Omental fat pad (tissue), 4 donors: ENCODE results near the gene GRIK5. TPM values are rescaled to one million over a fixed set of nuclear protein-coding genes. Genes with fewer than 3 reads are reported as not detected.

Source experiments
- ATAC-seq: fragments of 150-250 bp; one replicate; pipeline ENCODE4 v1.9.1; 2016; ENCODE audit warnings: mild to moderate bottlenecking, moderate library complexity; ENCODE audit not compliant: low FRiP score
- DNase-seq: peaks from one replicate; pipeline ENCODE4 v3.0.0-alpha.2; 2019; ENCODE audit warnings: low spot score
- total RNA-seq, 4 donors: library from RNA; depleted of rRNA; stranded (reverse); fragments of >200 nt; gene quantifications; one replicate each; pipeline ENCODE4 v1.1.0, GENCODE V29; 2016
- TF ChIP-seq, protein P1 (sequence below), 3 donors: fragments of 450-650 bp; IDR thresholded peaks; one replicate each; pipeline ENCODE4 v1.5.1; 2016 to 2017; ENCODE audit warnings: antibody characterized with exemption in 3 of 3, mild to moderate bottlenecking in 3 of 3, moderate library complexity in 2 of 3

The GRIK5 gene
- total RNA-seq, 4 donors from 2014 or later: 0.32 to 2.1 (median 1.6) TPM

- ATAC-seq (peak; percentile 24), DNase-seq (no peak)
- TF ChIP-seq, protein P1, sequence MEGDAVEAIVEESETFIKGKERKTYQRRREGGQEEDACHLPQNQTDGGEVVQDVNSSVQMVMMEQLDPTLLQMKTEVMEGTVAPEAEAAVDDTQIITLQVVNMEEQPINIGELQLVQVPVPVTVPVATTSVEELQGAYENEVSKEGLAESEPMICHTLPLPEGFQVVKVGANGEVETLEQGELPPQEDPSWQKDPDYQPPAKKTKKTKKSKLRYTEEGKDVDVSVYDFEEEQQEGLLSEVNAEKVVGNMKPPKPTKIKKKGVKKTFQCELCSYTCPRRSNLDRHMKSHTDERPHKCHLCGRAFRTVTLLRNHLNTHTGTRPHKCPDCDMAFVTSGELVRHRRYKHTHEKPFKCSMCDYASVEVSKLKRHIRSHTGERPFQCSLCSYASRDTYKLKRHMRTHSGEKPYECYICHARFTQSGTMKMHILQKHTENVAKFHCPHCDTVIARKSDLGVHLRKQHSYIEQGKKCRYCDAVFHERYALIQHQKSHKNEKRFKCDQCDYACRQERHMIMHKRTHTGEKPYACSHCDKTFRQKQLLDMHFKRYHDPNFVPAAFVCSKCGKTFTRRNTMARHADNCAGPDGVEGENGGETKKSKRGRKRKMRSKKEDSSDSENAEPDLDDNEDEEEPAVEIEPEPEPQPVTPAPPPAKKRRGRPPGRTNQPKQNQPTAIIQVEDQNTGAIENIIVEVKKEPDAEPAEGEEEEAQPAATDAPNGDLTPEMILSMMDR (IDR thresholded peaks at IDR 0.05): no peak
Measured at GRCh38 chr19:42068756-42069571, 1.0 kb downstream of the GRIK5 start.

DNA sequence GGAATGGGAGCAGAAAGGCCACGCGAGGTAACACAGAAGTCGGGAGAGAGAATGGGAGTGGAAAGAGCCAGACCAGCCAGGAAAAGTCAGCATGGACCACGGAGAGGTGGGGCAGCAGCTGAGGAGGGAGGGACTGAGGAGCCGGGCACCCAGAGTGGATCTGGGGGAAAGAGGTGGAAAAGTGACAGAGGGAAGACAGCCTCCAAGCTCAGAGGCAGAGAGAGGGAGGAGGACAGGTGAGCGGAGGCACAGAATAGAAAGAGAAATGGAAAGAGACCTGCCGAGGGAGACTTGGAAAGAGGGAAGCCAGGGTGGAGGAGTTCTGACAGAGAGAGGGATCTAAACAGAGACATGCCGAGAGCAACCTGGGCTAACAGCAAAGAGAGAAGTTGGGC lies 1.6 kb downstream of the GRIK5 start:
- TF ChIP-seq, protein P1 (IDR thresholded peaks at IDR 0.05): no peak
- DNase-seq (no peak), ATAC-seq (no peak)

DNA sequence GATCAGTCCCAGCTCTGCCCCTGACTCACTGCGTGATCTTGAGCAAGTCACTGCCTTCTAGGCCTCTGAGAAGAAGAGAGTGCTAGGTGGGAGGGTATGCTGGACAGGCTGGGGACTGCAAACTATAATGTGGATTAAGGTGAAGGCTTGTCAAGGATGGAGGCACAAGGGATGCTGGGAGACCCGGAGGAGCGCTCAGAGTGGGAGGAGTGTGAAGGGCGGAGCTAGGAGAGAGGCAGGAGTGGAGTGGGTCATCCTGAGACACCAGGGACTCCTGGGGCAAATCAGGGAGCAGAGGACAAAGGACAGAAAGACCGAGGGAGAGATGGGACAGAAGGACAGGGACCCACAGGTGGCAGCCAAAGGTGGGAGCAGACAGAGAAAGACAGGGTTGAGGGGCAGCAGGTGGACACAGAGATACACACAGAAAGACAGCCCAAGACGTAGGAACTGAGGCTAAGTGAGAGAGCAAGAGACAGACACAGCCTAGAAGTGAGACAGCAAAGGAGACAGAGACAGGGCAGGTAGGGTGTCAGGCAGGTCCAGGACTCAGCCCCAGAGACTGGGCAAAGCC lies 2.6 kb downstream of the GRIK5 start:
- DNase-seq (no peak), ATAC-seq (no peak)
- TF ChIP-seq, protein P1 (IDR thresholded peaks at IDR 0.05): no peak

GRCh38 chr19:42066075-42066754 lies 3.8 kb downstream of the GRIK5 start:
- ATAC-seq (no peak), DNase-seq (no peak)
- TF ChIP-seq, protein P1 (IDR thresholded peaks at IDR 0.05): no peak

GRCh38 chr19:42065511-42065910 lies 4.5 kb downstream of the GRIK5 start:
- no peak for ATAC-seq
- TF ChIP-seq, protein P1 (IDR thresholded peaks at IDR 0.05): no peak
- DNase-seq: no peak

DNA sequence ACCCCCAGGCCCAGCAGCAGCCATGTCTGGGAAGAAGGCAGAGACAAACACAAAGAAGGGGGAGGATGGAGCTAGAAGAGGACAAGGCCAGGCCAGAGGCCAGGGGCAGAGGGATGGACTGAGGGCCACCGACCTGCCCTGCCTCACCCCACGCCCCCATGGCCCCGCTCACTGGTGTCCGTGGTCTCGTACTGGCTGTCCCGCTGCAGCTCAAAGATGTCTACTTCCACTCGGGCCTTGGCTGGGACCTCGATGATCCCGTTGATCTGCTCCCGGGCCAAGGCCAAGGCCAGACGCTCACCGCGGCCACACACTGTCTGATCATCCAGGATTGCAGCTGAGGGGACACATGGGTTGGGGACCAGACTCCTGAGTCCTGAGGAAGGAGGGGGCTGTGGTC lies 5.0 kb downstream of the GRIK5 start:
- ATAC-seq (no peak), DNase-seq (no peak)
- TF ChIP-seq, protein P1 (IDR thresholded peaks at IDR 0.05): no peak
